NCI-H510A (cell line): ENCODE results near the gene CDKN2AIPNL.
"Not testable (repeated sequence)": the region's sequence is repeated elsewhere in the genome, so short reads cannot be mapped to it uniquely, and the experiment has no call there.

Experiments
- DNase-seq: peaks from one replicate; lab custom pipeline; 2025; lab: John Stamatoyannopoulos, UW

The CDKN2AIPNL gene

DNA sequence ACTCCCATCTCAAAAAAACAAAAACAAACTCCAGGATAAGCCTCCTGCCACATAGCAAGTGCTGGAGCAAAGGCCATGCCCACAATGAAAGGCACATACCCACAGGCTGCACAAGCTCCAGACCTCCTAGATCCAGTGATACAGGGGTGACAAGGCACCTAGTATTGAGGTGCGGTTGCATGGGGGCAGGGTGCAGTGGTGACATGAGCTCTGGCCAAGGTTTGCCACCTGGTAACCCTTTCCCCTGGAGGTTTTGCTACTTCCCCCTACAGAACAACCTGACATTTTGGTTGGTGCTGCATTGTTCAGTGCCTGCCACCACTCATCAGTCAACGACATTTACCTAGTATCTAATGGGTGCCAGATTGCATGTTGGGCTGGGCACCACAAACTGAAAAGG is 14.5 kb downstream of the CDKN2AIPNL start:
- DNase-seq: no peak

DNA sequence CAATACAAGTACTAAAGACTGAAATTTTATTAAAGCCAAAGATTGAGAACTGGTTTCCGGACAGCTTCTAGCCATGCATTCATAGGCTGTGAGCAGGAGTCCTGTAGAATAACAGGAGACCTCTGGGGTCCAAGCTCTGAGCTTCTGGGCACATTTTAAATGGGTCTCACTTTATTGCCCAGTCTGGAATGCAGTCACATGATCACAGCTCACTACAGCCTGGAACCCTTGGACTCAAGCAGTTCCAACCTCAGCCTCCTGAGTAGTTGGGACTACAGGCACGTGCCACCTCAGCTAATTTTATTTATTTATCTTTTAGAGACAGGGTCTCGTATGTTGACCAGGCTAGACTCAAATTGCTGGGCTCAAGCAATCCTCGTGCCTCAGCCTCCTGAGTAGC is 15.4 kb downstream of the CDKN2AIPNL start:
- no peak for DNase-seq

DNA sequence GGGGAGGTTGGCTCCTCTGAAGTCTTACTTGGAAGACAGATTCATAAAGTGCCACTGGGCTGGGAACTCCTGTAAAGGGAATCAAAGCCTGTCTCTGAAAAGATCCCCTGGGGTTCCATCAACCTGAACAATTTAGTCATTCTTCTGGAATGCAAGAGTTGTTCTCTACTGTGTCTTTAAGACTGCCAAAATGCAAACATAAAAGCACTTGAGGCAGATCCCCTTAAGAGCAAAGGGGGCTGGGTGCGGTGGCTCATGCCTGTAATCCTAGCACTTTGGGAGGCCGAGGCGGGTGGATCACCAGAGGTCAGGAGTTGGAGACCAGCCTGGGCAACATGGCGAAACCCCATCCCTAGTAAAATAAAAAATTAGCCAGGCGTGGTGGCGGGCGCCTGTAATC is 16.7 kb downstream of the CDKN2AIPNL start:
- DNase-seq: no peak

DNA sequence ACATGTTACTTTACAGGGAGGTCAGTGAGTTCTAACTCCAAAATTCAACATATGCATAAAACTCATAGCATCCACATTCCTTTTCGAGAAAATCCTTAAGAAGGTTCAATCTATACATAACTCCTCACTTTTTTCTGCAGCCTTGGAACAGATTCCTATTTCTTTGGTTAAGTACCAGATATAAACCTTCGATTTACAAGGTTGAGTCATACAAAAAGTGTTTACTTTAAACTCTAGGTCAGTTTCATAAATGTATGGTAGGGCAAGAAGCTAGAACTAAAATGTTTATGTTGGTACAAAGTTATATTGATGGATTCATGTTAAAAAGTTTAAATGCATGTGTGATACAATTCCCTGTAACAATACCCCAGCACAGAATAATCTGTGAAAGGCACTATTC is 19.4 kb downstream of the CDKN2AIPNL start:
- no peak for DNase-seq

DNA sequence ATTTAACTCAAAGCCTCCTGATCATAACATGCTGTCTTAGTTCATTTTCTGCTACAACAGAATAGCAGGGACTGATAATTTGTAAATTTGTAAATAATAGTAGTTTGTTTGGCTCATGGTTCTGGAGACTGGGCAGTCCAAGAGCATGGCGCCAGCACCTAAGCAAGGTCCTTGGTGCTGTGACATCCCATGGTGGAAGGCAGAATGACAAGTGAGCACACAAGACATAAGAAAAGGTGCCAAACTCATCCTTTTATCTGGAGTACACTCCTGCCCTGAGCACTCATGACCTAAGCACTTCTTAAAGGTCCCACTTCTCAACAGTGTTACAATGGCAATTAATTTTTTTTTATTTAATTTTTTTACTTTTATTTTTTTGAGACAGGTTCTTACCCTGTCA is 24.2 kb downstream of the CDKN2AIPNL start:
- no peak for DNase-seq

DNA sequence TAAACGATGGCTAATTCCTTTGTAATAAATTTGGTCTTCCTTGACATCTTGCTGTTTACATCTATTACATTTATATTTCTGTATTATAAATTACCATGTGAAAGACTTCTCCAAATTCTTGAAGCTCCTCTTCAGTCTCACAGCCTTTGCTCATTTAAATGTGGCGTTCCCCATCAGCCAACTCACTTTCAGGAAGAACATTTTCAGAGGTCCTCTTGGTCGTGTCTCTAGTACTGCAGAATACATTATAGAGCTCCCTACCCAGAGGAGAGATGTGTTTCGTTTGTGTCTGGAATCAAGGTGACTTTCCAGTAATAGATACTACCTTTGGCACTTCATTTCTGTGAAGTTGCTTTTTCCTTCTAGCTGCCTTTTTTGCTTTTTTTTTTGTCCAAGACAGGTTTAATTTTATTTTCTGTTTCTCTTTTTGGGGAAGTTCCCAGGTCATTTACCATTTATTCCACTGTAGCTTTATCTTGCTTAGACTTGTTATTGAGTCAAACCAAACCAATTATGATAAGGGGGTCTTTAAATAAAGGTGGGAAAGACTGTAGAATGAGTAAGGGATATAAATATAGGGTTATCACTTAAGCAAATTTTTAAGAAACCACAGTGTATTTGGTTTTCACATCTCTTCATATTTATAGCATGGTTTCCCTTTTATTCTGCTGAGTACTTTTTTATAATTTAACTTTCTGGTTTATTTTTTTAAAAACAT is 27.5 kb downstream of the CDKN2AIPNL start:
- no peak for DNase-seq

DNA sequence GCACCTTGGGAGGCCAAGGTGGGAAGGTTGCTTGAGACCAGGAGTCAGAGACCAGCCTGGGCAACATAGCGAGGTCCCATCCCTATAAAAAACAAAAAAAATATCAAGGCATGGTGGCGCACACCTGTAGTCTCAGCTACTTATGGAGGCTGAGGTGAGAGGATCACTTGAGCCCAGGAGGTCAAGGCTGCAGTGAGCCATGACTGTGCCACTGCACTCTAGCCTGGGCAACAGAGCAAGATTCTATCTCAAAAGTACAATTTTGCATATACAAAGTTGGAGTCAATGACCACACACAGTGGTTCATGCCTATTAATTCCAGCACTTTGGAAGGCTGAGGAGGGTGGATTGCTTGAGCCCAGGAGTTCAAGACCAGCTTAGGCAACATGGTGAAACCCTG is 29.5 kb downstream of the CDKN2AIPNL start:
- DNase-seq: not testable (repeated sequence)

DNA sequence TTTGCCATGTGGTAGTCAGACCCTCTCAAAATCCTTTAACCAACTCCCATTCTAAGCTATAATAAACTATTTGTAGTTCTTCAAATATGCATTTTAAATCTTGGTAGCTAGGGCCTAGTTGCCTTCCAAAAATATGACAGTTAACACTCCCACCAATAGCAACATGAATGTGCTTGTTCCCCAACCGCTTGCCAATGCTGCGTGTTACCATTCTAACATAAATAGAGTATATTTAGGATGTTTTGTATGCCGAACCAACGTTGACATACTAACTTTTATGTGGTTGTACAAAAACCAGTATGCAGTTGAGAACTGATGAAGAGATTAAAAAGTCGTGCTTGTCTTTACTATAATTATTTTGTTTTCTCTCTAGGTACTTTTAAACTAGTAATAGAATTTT is 31.3 kb downstream of the CDKN2AIPNL start:
- no peak for DNase-seq

DNA sequence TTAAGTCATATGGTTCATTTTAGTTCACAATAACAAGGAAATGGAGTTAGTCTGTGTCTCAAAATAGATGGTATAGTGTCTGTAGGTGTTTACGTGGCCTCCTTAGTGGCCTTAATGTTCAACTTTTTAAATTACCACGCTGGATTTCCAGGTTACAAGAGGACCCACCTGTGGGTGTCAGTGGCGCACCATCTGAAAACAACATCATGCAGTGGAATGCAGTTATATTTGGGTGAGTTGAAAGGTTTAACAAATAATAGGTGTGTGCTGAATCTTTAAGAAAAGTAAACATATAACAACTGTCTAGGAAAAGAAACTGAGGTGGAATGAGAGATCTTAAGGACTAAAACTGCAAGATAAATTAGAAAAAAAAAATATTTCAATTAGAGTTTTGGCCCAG is 37.4 kb downstream of the CDKN2AIPNL start:
- DNase-seq: no peak

DNA sequence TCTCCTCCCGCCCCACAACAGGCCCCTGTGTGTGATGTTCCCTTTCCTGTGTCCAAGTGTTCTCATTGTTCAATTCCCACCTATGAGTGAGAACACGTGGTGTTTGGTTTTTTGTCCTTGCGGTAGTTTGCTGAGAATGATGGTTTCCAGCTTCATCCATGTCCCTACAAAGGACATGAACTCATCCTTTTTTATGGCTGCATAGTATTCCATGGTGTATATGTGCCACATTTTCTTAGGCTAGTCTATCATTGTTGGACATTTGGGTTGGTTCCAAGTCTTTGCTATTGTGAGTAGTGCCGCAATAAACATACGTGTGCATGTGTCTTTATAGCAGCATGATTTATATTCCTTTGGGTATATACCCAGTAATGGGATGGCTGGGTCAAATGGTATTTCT is 38.0 kb downstream of the CDKN2AIPNL start:
- DNase-seq: not testable (repeated sequence)

DNA sequence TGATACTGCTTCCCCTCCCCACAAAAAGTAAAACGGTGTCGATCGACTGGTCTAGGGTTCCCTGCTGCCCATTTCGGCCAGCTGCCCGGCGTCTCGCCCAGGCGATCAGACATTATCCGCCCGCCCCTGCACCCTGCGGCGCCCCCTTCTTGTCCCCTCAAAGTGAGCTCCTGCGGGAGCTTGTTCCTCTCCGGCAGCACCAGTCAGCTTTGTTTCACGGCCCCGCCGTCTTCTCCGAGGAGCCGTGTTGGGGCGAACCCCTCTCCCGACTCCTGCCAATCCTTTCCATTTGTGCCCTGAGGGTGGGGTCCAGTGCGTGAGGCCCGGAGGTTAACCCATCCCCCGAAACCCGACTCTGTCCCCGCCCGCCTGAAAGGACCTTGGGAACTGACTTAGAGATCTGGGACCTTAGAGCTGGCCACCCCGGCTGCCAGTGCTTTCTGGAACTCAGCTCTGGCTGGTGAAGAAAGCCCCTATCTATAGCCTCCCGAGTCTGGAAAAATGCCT is 39.8 kb downstream of the CDKN2AIPNL start:
- no peak for DNase-seq

DNA sequence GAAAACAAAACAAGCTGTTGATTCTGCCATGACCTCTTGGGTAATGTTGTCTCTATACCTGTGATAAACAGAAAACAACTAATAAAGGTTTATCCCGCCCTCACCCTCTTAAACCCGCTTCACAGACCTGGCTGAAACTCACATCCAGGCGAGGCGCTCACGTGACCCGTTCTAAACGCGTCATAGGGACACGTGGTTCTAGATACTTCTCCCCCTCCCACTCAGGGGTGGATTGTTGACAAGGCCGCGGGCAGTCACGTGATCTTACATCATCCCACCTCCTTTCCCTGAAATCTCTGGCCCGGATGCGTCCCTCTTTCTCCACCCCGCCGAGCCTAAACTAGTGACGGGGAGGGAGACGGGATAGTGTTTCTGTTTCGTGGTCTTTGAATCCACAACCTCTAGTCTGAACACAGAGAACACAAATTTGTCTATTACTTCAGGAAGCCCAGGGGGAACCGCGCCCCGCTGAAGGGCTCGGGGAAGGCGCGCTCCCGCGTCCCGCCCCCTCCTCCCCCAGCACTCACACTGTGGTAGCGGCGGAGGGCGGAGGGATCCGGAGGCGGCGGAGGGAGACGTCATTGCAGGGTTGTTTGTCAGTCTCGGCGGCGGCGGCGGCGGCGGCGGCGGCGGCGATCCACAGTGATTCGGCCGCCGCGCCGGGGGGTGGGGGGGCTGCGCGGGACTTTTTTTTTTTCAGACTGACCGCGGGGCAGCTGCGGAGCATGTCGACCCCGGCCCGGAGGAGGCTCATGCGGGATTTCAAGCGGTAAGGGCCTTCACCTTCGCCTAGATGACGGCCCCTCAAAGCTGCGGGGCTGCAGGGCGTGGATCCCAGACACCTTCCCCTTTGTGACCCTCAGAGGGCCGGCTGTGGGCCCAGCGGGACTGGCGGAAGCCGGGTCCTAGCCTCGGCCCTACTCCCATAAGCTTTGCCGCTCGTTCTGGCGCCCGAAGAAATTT is 40.5 kb downstream of the CDKN2AIPNL start, which contains the start of gene UBE2B:
TSS of gene UBE2B (plus strand) at position 699 of the 963 bp plus-strand sequence. CDS start at position 726, 27 bp downstream.
- DNase-seq: peak; percentile 94

DNA sequence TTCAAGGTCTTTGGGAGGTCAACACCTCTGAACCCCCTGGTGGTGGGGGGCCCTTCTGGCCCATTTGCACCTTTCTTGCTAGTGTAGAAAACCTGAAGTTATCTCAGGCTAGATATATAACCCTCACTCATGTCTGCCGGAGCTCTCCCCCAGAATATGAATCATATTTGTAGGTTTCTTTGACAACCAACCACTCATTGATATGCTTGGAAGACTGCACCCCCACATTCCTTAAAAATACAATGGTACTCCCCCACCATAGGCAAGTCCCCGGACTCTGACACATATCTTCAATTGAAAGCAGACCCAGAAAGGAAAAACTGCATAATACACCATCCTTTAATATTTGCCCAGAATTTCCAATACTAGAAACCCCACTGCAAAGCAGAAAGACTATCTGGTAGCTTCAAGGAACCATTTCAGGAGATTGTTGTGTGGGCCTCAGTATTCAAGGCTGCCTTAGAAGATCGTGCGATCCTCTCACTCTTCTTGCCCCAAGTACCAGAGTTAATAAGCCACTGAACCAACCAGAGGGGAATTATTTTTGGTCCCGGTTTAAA is 41.3 kb downstream of the CDKN2AIPNL start:
- DNase-seq: no peak

DNA sequence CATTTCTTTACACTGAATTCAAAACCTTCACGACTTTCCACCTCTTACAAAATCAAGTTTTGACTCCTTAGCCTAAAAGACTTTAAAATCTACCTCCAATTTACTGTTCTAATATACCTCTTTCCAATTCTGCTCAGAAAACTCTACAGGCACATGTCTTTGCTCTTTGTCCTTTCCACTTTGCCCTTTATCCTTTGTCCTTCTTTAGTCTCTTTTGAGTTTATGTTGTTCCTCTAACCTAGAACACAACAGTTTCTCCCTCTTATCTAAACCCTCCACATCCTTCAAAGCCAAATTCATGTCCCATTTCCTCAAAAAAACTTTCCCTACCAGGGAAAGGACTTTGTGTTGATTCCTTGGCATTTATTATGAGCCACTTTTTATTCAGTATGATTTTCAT is 46.1 kb downstream of the CDKN2AIPNL start:
- no peak for DNase-seq

DNA sequence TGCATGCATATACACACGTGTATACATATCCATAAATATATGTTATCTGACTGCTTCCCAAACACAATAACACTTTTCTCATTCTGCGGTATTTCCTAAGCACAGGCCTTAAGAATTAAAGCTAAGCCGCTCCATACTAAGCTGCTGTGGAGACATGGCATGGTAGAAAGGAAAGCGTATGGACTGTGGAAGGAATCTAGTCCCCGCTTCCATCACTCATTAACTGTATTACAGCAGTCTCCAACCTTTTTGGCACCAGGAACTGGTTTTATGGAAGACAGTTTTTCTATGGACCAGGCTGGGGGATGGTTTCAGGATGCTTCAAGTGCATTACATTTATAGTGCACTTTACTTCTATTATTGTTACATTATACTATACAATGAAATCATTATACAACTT is 56.0 kb downstream of the CDKN2AIPNL start:
- no peak for DNase-seq
